NT2/D1 (cell line): ENCODE data around the gene PALD1.

ENCODE experiments used
- DNase-seq: peaks from one replicate; pipeline ENCODE4 v3.0.0-alpha.2; 2011; ENCODE audit warnings: low read depth, low spot score
- H3K27me3 ChIP-seq: 2 replicates; pipeline ENCODE4 v1.6.0; 2011; ENCODE audit warnings: mild to moderate bottlenecking; ENCODE audit not compliant: insufficient read length, insufficient read depth
- H3K36me3 ChIP-seq: 2 replicates; pipeline ENCODE4 v1.6.1; 2011; ENCODE audit warnings: mild to moderate bottlenecking, low read length, mixed read lengths; ENCODE audit not compliant: insufficient read depth, insufficient read length
- H3K4me1 ChIP-seq: 2 replicates; pipeline ENCODE4 v1.5.1; 2011; ENCODE audit not compliant: insufficient read depth, insufficient read length
- H3K4me3 ChIP-seq: 2 replicates; pipeline ENCODE4 v1.5.1; 2011; ENCODE audit warnings: low read depth; ENCODE audit not compliant: insufficient read length
- H3K9ac ChIP-seq: 2 replicates; pipeline ENCODE4 v1.6.0; 2011; ENCODE audit warnings: low read depth; ENCODE audit not compliant: insufficient read length
- H3K9me3 ChIP-seq: 2 replicates; pipeline ENCODE4 v1.5.1; 2011; ENCODE audit warnings: mild to moderate bottlenecking, low read length; ENCODE audit not compliant: insufficient read depth
- SUZ12 ChIP-seq: IDR thresholded peaks from 2 replicates; pipeline ENCODE4 v1.6.1; 2011; ENCODE audit not compliant: insufficient read length, insufficient read depth; ENCODE audit errors: extremely low read depth
- YY1 ChIP-seq: IDR thresholded peaks from 2 replicates; pipeline ENCODE4 v1.6.1; 2011; ENCODE audit not compliant: insufficient read length, insufficient read depth
- ZNF274 ChIP-seq: IDR thresholded peaks from 2 replicates; pipeline ENCODE4 v1.6.1; 2011; ENCODE audit warnings: mild to moderate bottlenecking, low read depth, low read length

The PALD1 gene

GRCh38 chr10:70558871-70559810 lies 80.6 kb downstream of the PALD1 start:
- H3K4me3 ChIP-seq, result no peak overlapping the region
- no peak for DNase-seq
- H3K9me3 ChIP-seq, result no peaks in the 10 kb centered on the region
- no peak for TF ChIP-seq YY1
- no peak for TF ChIP-seq SUZ12
- TF ChIP-seq ZNF274, result no peak
- H3K36me3 ChIP-seq, result no peaks in the 10 kb centered on the region
- H3K4me1 ChIP-seq, result peaks cover 19% of the 10 kb centered on the region
- peak overlapping the region; percentile 42 for H3K9ac ChIP-seq
- H3K27me3 ChIP-seq, result no peaks in the 10 kb centered on the region

GRCh38 chr10:70559861-70560260 lies 81.3 kb downstream of the PALD1 start:
- no peak for TF ChIP-seq SUZ12
- no peak for TF ChIP-seq YY1
- no peak for TF ChIP-seq ZNF274
- no peak for DNase-seq
- no peaks in the 10 kb centered on the region for H3K36me3 ChIP-seq
- peaks cover 19% of the 10 kb centered on the region for H3K4me1 ChIP-seq
- H3K27me3 ChIP-seq, result no peaks in the 10 kb centered on the region
- no peaks in the 10 kb centered on the region for H3K9me3 ChIP-seq
- H3K9ac ChIP-seq, result no peak overlapping the region
- no peak overlapping the region for H3K4me3 ChIP-seq

- H3K9ac ChIP-seq, result no peak overlapping the region
- no peaks in the 10 kb centered on the region for H3K36me3 ChIP-seq
- DNase-seq, result no peak
- H3K4me1 ChIP-seq, result peaks cover 19% of the 10 kb centered on the region
- H3K27me3 ChIP-seq, result no peaks in the 10 kb centered on the region
- H3K9me3 ChIP-seq, result no peaks in the 10 kb centered on the region
- TF ChIP-seq ZNF274 (no peak), YY1 (no peak), SUZ12 (no peak)
- H3K4me3 ChIP-seq, result no peak overlapping the region
These were observed 82.0 kb downstream of the PALD1 start for GRCh38 chr10:70560511-70560941.

DNA sequence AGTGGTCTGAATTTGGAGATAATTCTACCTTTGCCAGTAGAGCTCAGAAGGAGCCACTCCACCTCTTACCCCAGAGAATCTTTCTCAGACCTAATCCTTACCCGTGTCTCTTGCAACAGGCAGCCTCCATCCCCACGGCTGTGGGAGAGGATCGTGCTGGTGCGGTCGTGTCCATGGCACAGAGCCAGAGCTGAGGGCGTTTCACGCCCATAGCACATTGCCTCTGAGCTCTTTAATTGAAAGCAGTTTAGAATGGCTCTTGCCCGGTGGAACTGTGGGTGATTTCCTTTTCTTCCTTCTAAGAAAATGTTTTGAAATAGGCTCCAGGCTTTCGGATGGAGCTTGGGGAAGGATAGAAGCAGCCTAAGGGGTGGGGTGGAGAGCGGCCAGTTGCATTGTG lies 82.5 kb downstream of the PALD1 start:
- Histone ChIP-seq H3K27me3 (no peaks in the 10 kb centered on the region), H3K4me1 (peaks cover 19% of the 10 kb centered on the region), H3K36me3 (no peaks in the 10 kb centered on the region), H3K9ac (no peak overlapping the region), H3K9me3 (no peaks in the 10 kb centered on the region), H3K4me3 (no peak overlapping the region)
- DNase-seq, result no peak
- TF ChIP-seq ZNF274 (no peak), SUZ12 (no peak), YY1 (no peak)

DNA sequence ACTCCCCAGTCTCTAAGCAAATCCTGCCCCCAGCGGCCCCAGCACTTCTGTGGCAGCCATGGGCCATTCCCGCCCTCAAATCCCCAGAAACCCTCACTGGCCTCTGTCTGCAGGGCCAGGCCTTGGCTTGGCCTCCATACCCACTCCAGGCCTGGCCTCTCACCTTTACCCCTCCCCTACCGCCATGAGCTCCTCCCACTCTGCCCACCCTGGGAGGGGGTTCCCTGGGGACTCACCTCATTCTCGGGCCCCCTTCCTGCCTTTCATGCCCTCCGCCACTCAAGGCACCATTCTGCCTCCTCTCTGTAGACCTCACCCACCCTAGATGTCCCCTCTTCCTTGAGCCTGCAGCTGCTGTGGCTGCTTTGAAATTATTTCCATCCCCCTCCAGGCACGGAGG lies 83.0 kb downstream of the PALD1 start:
- H3K27me3 ChIP-seq, result no peaks in the 10 kb centered on the region
- TF ChIP-seq ZNF274 (no peak), SUZ12 (no peak), YY1 (no peak)
- peaks cover 19% of the 10 kb centered on the region for H3K4me1 ChIP-seq
- H3K4me3 ChIP-seq, result no peak overlapping the region
- DNase-seq, result no peak
- no peaks in the 10 kb centered on the region for H3K36me3 ChIP-seq
- no peak overlapping the region for H3K9ac ChIP-seq
- no peaks in the 10 kb centered on the region for H3K9me3 ChIP-seq

DNA sequence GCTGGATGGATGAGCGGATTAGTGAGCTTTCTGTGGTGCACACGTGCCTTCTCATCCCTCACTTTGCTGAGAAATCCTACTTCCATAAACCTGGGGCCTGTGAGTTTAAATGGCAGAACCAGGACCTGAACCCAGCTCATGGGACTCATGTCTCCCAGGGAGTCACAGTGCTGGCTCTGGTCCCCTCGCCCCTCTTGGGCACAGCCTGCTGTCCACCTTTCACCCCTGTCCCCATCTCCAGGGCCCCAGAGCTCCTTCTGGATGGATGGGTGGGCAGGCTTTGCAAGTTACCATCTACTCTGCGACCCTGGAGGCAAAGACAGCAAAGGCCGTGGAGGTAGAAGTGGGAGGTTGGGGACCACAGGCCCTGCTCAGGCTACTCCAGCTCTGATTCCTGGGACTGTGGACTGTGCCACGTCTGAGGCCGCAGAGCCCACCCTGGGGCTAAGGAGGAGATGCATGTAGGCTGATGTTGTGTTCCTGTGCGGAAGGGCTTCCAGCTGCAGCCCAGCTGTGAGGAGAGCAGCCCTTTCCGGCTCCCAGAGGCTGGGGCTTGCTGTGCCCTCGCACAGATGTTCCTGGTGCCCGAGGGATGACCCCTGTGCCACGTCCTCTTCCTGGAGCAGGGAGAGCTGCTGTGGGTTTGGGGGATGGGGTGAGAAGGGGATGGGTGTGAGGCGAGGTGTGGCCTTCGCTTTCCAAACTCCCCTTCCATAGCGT lies 83.6 kb downstream of the PALD1 start:
- no peaks in the 10 kb centered on the region for H3K27me3 ChIP-seq
- H3K4me1 ChIP-seq, result peaks cover 19% of the 10 kb centered on the region
- no peaks in the 10 kb centered on the region for H3K36me3 ChIP-seq
- H3K9ac ChIP-seq, result no peak overlapping the region
- TF ChIP-seq ZNF274, result no peak
- TF ChIP-seq SUZ12, result no peak
- no peak for TF ChIP-seq YY1
- no peak overlapping the region for H3K4me3 ChIP-seq
- no peak for DNase-seq
- no peaks in the 10 kb centered on the region for H3K9me3 ChIP-seq

- no peaks in the 10 kb centered on the region for H3K9me3 ChIP-seq
- H3K27me3 ChIP-seq, result no peaks in the 10 kb centered on the region
- H3K4me3 ChIP-seq, result no peak overlapping the region
- H3K36me3 ChIP-seq, result no peaks in the 10 kb centered on the region
- no peak overlapping the region for H3K9ac ChIP-seq
- H3K4me1 ChIP-seq, result peaks cover 19% of the 10 kb centered on the region
- no peak for DNase-seq
- TF ChIP-seq YY1 (no peak), SUZ12 (no peak), ZNF274 (no peak)
These were observed 84.7 kb downstream of the PALD1 start for GRCh38 chr10:70563230-70563629.
